HG02678 (cell line): ENCODE measurements around the gene CYYR1.

Experiments
- ATAC-seq: cut with Tn5 transposase; IDR thresholded peaks from one replicate; pipeline ENCODE4 v1.9.1; 2021; ENCODE audit warnings: mild to moderate bottlenecking, moderate library complexity; ENCODE audit not compliant: unreplicated experiment

Gene CYYR1

GRCh38 chr21:26572702-26573381 is at the start of gene CYYR1:
Gene CYYR1 (minus strand): TSS chr21:26573286. CDS start chr21:26572940, 346 bp downstream.
- ATAC-seq: no peak

GRCh38 chr21:26617176-26617575 is 44.1 kb upstream of the CYYR1 start:
- no peak for ATAC-seq

- ATAC-seq: no peak
These were observed 41.2 kb upstream of the CYYR1 start for GRCh38 chr21:26614251-26614650.

- no peak for ATAC-seq
These were observed 26.2 kb upstream of the CYYR1 start for GRCh38 chr21:26599261-26599660.

- ATAC-seq: no peak
These were observed 24.9 kb upstream of the CYYR1 start for GRCh38 chr21:26597981-26598380.

GRCh38 chr21:26597031-26597430 is 23.9 kb upstream of the CYYR1 start:
- ATAC-seq: no peak

- no peak for ATAC-seq
These were observed 22.9 kb upstream of the CYYR1 start for GRCh38 chr21:26595971-26596370.

- ATAC-seq: no peak
These were observed 20.7 kb upstream of the CYYR1 start for GRCh38 chr21:26593800-26594199.

GRCh38 chr21:26591543-26591942 is 18.5 kb upstream of the CYYR1 start:
- no peak for ATAC-seq

GRCh38 chr21:26588446-26588845 is 15.4 kb upstream of the CYYR1 start:
- no peak for ATAC-seq

GRCh38 chr21:26587736-26588201 is 14.7 kb upstream of the CYYR1 start:
- no peak for ATAC-seq

GRCh38 chr21:26583769-26584168 is 10.7 kb upstream of the CYYR1 start:
- no peak for ATAC-seq

GRCh38 chr21:26581818-26582217 is 8.7 kb upstream of the CYYR1 start:
- ATAC-seq: no peak

GRCh38 chr21:26572076-26572701 is 897 bp downstream of the CYYR1 start:
- no peak for ATAC-seq

- no peak for ATAC-seq
These were observed 2.9 kb downstream of the CYYR1 start for GRCh38 chr21:26570203-26570602.

GRCh38 chr21:26565546-26565945 is 7.5 kb downstream of the CYYR1 start:
- ATAC-seq: no peak

GRCh38 chr21:26565111-26565510 is 8.0 kb downstream of the CYYR1 start:
- no peak for ATAC-seq

- no peak for ATAC-seq
These were observed 9.1 kb downstream of the CYYR1 start for GRCh38 chr21:26563856-26564503.

- no peak for ATAC-seq
These were observed 12.5 kb downstream of the CYYR1 start for GRCh38 chr21:26560612-26561011.

- ATAC-seq: no peak
These were observed 14.0 kb downstream of the CYYR1 start for GRCh38 chr21:26559099-26559498.

GRCh38 chr21:26557106-26557505 is 16.0 kb downstream of the CYYR1 start:
- no peak for ATAC-seq

GRCh38 chr21:26555540-26556146 is 17.4 kb downstream of the CYYR1 start:
- no peak for ATAC-seq
